ENCODE data around the gene PADI1.

The PADI1 gene

DNA sequence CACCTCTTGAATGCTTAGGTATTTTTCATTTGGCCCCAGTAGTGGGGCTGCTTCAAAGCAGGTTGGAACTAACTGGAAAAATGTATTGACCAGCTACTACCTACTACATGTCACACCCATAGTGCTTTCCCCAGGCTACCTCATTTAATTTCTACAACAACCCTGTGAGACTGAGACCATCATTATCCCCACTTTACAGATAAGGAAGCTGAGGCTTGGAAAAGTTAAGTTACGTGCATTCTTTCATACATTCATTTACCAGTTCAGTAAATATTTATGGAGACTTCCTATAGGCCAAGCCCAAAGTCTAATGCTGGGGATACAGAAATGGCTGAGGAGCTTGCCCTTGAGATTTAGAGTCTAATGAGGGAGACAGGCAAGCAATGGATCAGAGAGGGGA lies 29.5 kb downstream of the PADI1 start:
- POLR2A ChIA-PET: interaction anchor here (0.5 to 3.2 kb wide), 5 partner anchors 22 to 109 kb away, joined by 3 to 12 read pairs (median 4); no protein-coding TSS in a partner anchor
- TF ChIP-seq YY2 (tag by site-specific recombination; IDR thresholded peaks at IDR 0.05): no peak
- TF ChIP-seq ZNF664 (tag by site-specific recombination; IDR thresholded peaks at IDR 0.05): peak; percentile 11; the same call in 1 of the 2 replicates
- TF ChIP-seq ZEB2 (tag by site-specific recombination; IDR thresholded peaks at IDR 0.05): no peak
- TF ChIP-seq ZNF544 (tag by site-specific recombination; IDR thresholded peaks at IDR 0.05): no peak
- TF ChIP-seq, protein P1, sequence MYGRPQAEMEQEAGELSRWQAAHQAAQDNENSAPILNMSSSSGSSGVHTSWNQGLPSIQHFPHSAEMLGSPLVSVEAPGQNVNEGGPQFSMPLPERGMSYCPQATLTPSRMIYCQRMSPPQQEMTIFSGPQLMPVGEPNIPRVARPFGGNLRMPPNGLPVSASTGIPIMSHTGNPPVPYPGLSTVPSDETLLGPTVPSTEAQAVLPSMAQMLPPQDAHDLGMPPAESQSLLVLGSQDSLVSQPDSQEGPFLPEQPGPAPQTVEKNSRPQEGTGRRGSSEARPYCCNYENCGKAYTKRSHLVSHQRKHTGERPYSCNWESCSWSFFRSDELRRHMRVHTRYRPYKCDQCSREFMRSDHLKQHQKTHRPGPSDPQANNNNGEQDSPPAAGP (tag by site-specific recombination; IDR thresholded peaks at IDR 0.05): no peak
- TF ChIP-seq SALL2 (tag by site-specific recombination; IDR thresholded peaks at IDR 0.05; ENCODE audit: borderline replicate concordance): no peak
- peaks cover 14% of the 10 kb centered on the region for H3K4me1 ChIP-seq (ENCODE audit: control insufficient read depth, insufficient read depth, low read length)

DNA sequence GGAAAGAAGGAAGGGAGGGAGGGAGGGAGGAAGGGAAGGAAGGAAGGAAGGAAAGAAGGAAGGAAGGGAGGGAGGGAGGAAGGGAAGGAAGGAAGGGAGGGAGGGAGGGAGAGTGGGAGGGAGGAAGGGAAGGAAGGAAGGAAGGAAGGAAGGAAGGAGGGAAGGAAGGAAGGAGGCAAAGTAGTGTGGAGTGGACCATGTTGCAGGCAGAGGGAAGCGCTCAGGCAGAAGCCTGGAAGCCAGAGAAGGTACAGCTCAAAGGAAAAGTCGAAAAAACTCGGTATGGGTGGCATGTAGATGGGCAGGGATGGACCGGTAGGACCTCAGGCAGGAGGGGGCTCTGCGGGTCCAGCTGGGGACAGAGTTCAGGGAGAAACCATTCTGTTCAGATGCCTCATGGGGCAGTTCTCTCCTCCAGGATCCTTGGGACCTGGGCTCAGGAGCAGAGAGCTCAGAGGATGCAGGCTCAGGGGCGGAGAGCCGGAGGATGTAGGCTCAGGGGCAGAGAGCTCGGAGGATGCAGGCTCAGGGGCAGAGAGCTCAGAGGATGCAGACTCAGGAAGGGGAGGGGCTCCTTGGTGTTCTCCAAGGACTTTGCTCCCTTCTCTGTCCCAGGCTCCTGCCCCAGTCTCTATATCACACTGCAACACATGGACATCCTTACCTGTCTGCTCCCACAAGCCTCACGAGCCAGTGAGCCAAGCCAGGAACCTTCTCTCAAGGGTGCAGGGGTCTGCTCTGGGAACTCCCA lies 30.4 kb downstream of the PADI1 start:
- Histone ChIP-seq H3K36me3 (ENCODE audit: control insufficient read depth in 2 of 2, insufficient read depth in 1 of 2, low read length in 2 of 2) (no peaks in the 10 kb centered on the region), H3K4me3 (ENCODE audit: low read depth, low read length) (no peak overlapping the region), H3K27ac (ENCODE audit: extremely low read depth, low read depth, low read length) (no peak overlapping the region), H3K9me3 (ENCODE audit: control insufficient read depth, insufficient read depth, low read depth, low read length) (no peaks in the 10 kb centered on the region), H3K4me1 (ENCODE audit: control insufficient read depth, insufficient read depth, low read length) (peaks cover 14% of the 10 kb centered on the region)
- ChIA-PET POLR2A (interaction anchor here (0.5 to 0.6 kb wide), 2 partner anchors 107 to 108 kb away, joined by 3 to 4 read pairs; no protein-coding TSS in a partner anchor), CTCF (interaction anchor here (0.6 to 11.3 kb wide), 6 partner anchors 23 to 284 kb away, joined by 3 to 281 read pairs (median 4); partner anchors contain the start of gene PADI2)
- TF ChIP-seq ZNF366 (tag by site-specific recombination; conservative IDR thresholded peaks at IDR 0.05) (peak; percentile 93), ZNF544 (tag by site-specific recombination; IDR thresholded peaks at IDR 0.05) (no peak), ZSCAN16 (tag by site-specific recombination; IDR thresholded peaks at IDR 0.05) (no peak), IKZF3 (tag by site-specific recombination; IDR thresholded peaks at IDR 0.05) (0 out of 2 replicates have a peak, but pooled peaks have one; percentile 31), ZNF175 (tag by site-specific recombination; IDR thresholded peaks at IDR 0.05) (no peak), ZNF658 (tag by site-specific recombination; IDR thresholded peaks at IDR 0.05) (no peak), ZNF133 (tag by site-specific recombination; IDR thresholded peaks at IDR 0.05) (no peak), ZBTB17 (tag by site-specific recombination; IDR thresholded peaks at IDR 0.05) (no peak)
- TF ChIP-seq, protein P2, sequence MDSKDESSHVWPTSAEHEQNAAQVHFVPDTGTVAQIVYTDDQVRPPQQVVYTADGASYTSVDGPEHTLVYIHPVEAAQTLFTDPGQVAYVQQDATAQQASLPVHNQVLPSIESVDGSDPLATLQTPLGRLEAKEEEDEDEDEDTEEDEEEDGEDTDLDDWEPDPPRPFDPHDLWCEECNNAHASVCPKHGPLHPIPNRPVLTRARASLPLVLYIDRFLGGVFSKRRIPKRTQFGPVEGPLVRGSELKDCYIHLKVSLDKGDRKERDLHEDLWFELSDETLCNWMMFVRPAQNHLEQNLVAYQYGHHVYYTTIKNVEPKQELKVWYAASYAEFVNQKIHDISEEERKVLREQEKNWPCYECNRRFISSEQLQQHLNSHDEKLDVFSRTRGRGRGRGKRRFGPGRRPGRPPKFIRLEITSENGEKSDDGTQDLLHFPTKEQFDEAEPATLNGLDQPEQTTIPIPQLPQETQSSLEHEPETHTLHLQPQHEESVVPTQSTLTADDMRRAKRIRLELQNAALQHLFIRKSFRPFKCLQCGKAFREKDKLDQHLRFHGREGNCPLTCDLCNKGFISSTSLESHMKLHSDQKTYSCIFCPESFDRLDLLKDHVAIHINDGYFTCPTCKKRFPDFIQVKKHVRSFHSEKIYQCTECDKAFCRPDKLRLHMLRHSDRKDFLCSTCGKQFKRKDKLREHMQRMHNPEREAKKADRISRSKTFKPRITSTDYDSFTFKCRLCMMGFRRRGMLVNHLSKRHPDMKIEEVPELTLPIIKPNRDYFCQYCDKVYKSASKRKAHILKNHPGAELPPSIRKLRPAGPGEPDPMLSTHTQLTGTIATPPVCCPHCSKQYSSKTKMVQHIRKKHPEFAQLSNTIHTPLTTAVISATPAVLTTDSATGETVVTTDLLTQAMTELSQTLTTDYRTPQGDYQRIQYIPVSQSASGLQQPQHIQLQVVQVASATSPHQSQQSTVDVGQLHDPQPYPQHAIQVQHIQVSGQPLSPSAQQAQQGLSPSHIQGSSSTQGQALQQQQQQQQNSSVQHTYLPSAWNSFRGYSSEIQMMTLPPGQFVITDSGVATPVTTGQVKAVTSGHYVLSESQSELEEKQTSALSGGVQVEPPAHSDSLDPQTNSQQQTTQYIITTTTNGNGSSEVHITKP (tag by site-specific recombination; IDR thresholded peaks at IDR 0.05): peak; percentile 86

More for the DNA sequence above, 29.5 kb downstream of the PADI1 start:
- Histone ChIP-seq H3K27ac (ENCODE audit: extremely low read depth, low read depth, low read length) (no peak overlapping the region), H3K4me3 (ENCODE audit: low read depth, low read length) (no peak overlapping the region), H3K36me3 (ENCODE audit: control insufficient read depth in 2 of 2, insufficient read depth in 1 of 2, low read length in 2 of 2) (no peaks in the 10 kb centered on the region), H3K9me3 (ENCODE audit: control insufficient read depth, insufficient read depth, low read depth, low read length) (no peaks in the 10 kb centered on the region)
- CTCF ChIA-PET: interaction anchor here (1.1 to 11.3 kb wide), 6 partner anchors 22 to 136 kb away, joined by 3 to 281 read pairs (median 5); partner anchors contain the start of gene PADI2

DNA sequence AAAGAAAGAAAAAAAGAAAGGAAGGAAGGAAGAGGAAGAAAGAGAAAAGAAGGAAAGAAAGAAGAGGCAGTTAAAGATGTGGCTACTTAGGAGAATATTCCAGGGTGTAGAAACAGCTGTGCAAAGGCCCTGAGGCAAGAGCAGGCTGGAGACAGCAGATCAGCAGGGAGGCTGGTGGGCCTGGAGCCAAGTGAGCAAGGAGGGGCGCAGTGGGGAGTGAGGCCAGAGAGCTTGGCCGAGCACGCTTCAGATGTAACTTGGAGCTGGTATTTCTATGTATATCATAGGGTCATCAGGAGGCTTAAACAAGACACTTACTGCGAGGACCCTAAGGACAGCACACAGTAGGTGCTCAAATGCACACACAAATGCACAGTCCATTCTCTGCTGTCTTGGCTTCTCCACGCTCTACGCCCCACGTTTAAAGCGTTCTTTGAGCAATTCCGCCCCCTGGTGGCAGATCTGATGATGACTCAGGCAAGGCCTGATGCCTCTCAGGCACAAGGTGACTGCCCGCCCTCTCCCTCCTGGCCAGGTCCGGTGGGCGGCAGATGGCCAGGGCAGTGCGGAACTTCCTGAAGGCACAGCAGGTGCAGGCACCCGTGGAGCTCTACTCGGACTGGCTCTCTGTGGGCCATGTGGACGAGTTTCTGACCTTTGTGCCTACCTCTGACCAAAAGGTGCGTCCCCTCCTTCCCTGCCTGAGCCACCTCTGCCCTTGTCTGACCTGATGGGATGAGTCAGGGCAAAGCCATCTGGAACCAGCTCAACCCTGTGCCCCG lies 32.0 kb downstream of the PADI1 start:
- ChIA-PET POLR2A (interaction anchor here (1.2 to 1.7 kb wide), 2 partner anchors 109 to 112 kb away, joined by 4 to 5 read pairs; no protein-coding TSS in a partner anchor), CTCF (interaction anchor here (0.5 to 11.3 kb wide), 44 partner anchors 9 to 621 kb away, joined by 3 to 281 read pairs (median 3); partner anchors contain the start of genes PADI2 and PADI3)
- H3K4me3 ChIP-seq (ENCODE audit: low read depth, low read length): no peak overlapping the region
- H3K36me3 ChIP-seq (ENCODE audit: control insufficient read depth in 2 of 2, insufficient read depth in 1 of 2, low read length in 2 of 2): no peaks in the 10 kb centered on the region
- peaks cover 14% of the 10 kb centered on the region for H3K4me1 ChIP-seq (ENCODE audit: control insufficient read depth, insufficient read depth, low read length)
- H3K9me3 ChIP-seq (ENCODE audit: control insufficient read depth, insufficient read depth, low read depth, low read length): no peaks in the 10 kb centered on the region
- no peak overlapping the region for H3K27ac ChIP-seq (ENCODE audit: extremely low read depth, low read depth, low read length)
- no peak for TF ChIP-seq ZNF157 (tag by site-specific recombination; IDR thresholded peaks at IDR 0.05)
- TF ChIP-seq ZNF10 (tag by site-specific recombination; IDR thresholded peaks at IDR 0.05): peak; percentile 9; the same call in 1 of the 2 replicates
- TF ChIP-seq TCF7L2 (IDR thresholded peaks at IDR 0.05; ENCODE audit: borderline replicate concordance, low read depth, low read length): no peak
- no peak for TF ChIP-seq SALL2 (tag by site-specific recombination; IDR thresholded peaks at IDR 0.05; ENCODE audit: borderline replicate concordance)
- peak; percentile 56; the same call in 1 of the 2 replicates for TF ChIP-seq ZNF843 (tag by site-specific recombination; IDR thresholded peaks at IDR 0.05)
- TF ChIP-seq ZNF37A (tag by site-specific recombination; IDR thresholded peaks at IDR 0.05): no peak
- no peak for TF ChIP-seq ZNF670 (tag by site-specific recombination; IDR thresholded peaks at IDR 0.05; ENCODE audit: low read depth)
- no peak for TF ChIP-seq ZNF596 (tag by site-specific recombination; IDR thresholded peaks at IDR 0.05)
- TF ChIP-seq TRIM28 (IDR thresholded peaks at IDR 0.05; ENCODE audit: borderline replicate concordance, low read length): peak; percentile 71; the same call in 1 of the 2 replicates
- TF ChIP-seq GLIS1 (tag by site-specific recombination; IDR thresholded peaks at IDR 0.05): peak; percentile 32; the same call in 1 of the 2 replicates
- 0 out of 2 replicates have a peak, but pooled peaks have one; percentile 37 for TF ChIP-seq ZBTB48 (tag by site-specific recombination; IDR thresholded peaks at IDR 0.05)
- no peak for TF ChIP-seq ZNF221 (tag by site-specific recombination; IDR thresholded peaks at IDR 0.05; ENCODE audit: borderline replicate concordance)

Measured in HEK293 (cell line).